Ascending aorta (tissue), 2 donors: ENCODE measurements around the gene ABLIM3. TPM values are rescaled to one million over a fixed set of nuclear protein-coding genes. Genes with fewer than 3 reads are reported as not detected.

Experiments used
- DNase-seq, 2 donors: peaks; one replicate each; pipeline ENCODE4 v3.0.0-alpha.2; 2019; ENCODE audit warnings: low spot score in 2 of 2
- H3K27ac ChIP-seq, 2 donors: fragments of 200-600 bp; sonication (generic); one replicate each; pipeline ENCODE4 v1.5.1; 2016 to 2017; ENCODE audit warnings: mild to moderate bottlenecking in 1 of 2
- H3K27me3 ChIP-seq: fragments of 200-600 bp; sonication (generic); one replicate; pipeline ENCODE4 v1.5.1; 2017
- H3K36me3 ChIP-seq, 2 donors: fragments of 200-600 bp; sonication (generic); one replicate each; pipeline ENCODE4 v1.5.1; 2016
- H3K4me1 ChIP-seq, 2 donors: fragments of 200-600 bp; sonication (generic); one replicate each; pipeline ENCODE4 v1.5.1; 2016 to 2017; ENCODE audit warnings: mild to moderate bottlenecking in 1 of 2
- H3K4me3 ChIP-seq, 2 donors: fragments of 200-600 bp; sonication (generic); one replicate each; pipeline ENCODE4 v1.5.1; 2016 to 2017; ENCODE audit warnings: mild to moderate bottlenecking in 1 of 2
- H3K9me3 ChIP-seq, 2 donors: fragments of 200-600 bp; sonication (generic); one replicate each; pipeline ENCODE4 v1.5.1; 2016
- intact Hi-C: fragments of 100-400 bp; cut with DNase I; formaldehyde crosslinking; loops from one replicate; pipeline ENCODE4 v1.15.1; 2023
- total RNA-seq: library from RNA; depleted of rRNA; stranded (reverse); fragments of >200 nt; gene quantifications from one replicate; pipeline ENCODE4 v1.1.0, GENCODE V29; 2016
- TF ChIP-seq, protein P1 (sequence below), 3 experiments: fragments of 200-600 bp in 2 of 3; fragments of 450-650 bp in 1 of 3; sonication (generic) in 2 of 3; IDR thresholded peaks; one replicate each; pipeline ENCODE4 v1.5.1; 2016 to 2019; ENCODE audit warnings: antibody characterized with exemption in 3 of 3, mild to moderate bottlenecking in 1 of 3, moderate library complexity in 1 of 3

ABLIM3 gene
- total RNA-seq, 1 donor from 2014 or later, result 25.8 TPM

DNA sequence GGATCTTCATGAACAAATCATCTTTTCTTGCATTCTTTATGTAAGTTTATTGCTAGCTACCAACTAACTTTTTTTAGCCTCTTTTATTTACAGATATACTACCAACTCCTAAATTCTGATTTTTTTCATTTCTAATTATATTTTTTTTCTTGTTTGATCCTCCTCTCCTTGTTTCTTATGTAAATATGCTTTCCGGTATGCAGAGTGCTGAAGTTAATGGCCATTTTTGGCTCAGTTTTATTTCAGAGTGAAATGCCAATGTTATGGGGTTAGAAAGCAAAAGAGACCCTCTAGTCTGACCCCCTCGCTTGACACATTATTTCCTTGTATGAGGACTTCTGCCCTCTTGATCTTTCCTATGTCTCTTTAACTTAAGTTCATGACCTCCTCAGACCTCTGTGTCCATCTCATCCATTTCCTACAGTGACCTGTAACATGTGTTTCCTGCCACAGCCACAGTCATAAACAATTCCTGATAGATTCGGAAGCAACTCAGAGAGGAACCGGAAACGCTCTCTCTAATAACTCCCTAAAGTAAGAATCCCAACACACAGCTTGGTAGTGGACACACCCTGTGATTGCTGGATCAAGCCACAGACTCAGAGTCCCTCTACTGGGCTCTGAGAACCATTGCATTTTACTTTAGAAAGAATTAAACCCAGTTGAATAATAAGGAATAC is 87.5 kb downstream of the ABLIM3 start:
- H3K9me3 ChIP-seq, result no peaks in the 10 kb centered on the region
- H3K36me3 ChIP-seq, result peaks cover 6 to 7% of the 10 kb centered on the region in 2 donors
- DNase-seq, result peak in 1 of 2 donors; percentile 74
- H3K4me1 ChIP-seq, result peaks cover 8 to 14% of the 10 kb centered on the region in 2 donors
- TF ChIP-seq, protein P1, sequence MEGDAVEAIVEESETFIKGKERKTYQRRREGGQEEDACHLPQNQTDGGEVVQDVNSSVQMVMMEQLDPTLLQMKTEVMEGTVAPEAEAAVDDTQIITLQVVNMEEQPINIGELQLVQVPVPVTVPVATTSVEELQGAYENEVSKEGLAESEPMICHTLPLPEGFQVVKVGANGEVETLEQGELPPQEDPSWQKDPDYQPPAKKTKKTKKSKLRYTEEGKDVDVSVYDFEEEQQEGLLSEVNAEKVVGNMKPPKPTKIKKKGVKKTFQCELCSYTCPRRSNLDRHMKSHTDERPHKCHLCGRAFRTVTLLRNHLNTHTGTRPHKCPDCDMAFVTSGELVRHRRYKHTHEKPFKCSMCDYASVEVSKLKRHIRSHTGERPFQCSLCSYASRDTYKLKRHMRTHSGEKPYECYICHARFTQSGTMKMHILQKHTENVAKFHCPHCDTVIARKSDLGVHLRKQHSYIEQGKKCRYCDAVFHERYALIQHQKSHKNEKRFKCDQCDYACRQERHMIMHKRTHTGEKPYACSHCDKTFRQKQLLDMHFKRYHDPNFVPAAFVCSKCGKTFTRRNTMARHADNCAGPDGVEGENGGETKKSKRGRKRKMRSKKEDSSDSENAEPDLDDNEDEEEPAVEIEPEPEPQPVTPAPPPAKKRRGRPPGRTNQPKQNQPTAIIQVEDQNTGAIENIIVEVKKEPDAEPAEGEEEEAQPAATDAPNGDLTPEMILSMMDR (IDR thresholded peaks at IDR 0.05), result peak; percentile 55 to 82 (median 72)
- H3K4me3 ChIP-seq, result no peak overlapping the region
- intact Hi-C loops, result loop anchor here (1.0 to 5.0 kb wide), 2 partner anchors 87 to 496 kb away; partner anchors contain the start of gene ABLIM3
- peak overlapping the region in 1 of 2 donors; percentile 17 for H3K27ac ChIP-seq
- H3K27me3 ChIP-seq, result no peaks in the 10 kb centered on the region

DNA sequence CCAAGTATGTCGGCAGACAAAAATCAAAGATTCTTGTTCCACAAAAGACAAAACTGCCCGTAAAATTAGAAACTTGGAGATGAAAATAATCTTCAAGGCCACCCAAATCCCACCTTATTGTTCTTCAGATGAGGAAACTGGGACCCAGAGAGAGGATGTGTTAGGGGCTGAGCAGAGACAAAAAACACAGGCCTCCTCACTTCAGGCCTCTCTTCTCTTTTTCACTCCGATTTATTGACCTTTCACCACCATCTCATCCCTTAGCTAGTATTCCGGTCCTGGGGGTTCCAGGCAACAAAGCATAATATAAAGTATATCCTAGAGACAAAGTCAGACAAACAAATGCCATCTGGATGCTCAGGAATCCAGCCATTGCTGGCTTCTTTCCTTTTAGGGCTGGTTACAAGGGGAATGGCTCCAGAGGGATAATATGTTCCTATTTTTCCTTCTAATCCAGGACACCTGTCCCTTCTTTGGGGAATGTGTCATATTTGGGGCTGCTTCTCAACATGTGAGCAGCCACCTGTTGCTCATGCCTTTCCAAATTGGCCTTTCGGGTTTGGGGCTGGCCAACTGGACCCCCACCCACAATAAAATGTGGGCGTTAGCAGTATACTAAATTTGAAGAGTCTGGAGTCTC is 88.1 kb downstream of the ABLIM3 start:
- no peaks in the 10 kb centered on the region for H3K9me3 ChIP-seq
- H3K27ac ChIP-seq, result no peak overlapping the region
- no peak overlapping the region for H3K4me3 ChIP-seq
- TF ChIP-seq, protein P1 (IDR thresholded peaks at IDR 0.05), result no peak
- no peaks in the 10 kb centered on the region for H3K27me3 ChIP-seq
- peaks cover 8 to 14% of the 10 kb centered on the region in 2 donors for H3K4me1 ChIP-seq
- no peak for DNase-seq
- H3K36me3 ChIP-seq, result peaks cover 10% of the 10 kb centered on the region in 2 donors
- intact Hi-C loops, result loop anchor here (1.0 to 5.0 kb wide), 2 partner anchors 88 to 497 kb away; partner anchors contain the start of gene ABLIM3

DNA sequence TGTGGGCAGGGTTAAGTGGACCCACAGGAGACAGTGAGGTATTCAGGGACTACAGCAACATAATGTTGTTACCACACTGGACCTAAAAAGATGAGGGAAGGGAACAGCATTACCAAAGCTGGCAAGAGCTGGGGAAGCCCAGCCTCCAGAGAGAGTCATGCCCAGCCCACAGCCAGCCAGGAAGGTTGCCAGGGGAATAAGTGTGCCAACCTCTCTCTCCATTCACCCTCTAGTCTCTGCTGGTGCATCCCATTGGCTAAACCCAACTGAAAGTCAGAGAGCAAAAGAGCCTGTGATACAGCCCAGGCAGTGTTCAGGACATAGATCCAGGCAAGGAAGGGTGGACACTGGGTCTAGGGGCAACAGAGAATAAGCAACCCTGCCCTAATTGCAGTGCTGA is 94.5 kb downstream of the ABLIM3 start:
- intact Hi-C loops, result no loop called here
- Histone ChIP-seq H3K27ac (no peak overlapping the region), H3K27me3 (no peaks in the 10 kb centered on the region), H3K4me3 (no peak overlapping the region), H3K4me1 (no peaks in the 10 kb centered on the region), H3K36me3 (peaks cover 12 to 27% of the 10 kb centered on the region in 2 donors), H3K9me3 (no peaks in the 10 kb centered on the region)
- TF ChIP-seq, protein P1 (IDR thresholded peaks at IDR 0.05), result no peak
- DNase-seq, result no peak

DNA sequence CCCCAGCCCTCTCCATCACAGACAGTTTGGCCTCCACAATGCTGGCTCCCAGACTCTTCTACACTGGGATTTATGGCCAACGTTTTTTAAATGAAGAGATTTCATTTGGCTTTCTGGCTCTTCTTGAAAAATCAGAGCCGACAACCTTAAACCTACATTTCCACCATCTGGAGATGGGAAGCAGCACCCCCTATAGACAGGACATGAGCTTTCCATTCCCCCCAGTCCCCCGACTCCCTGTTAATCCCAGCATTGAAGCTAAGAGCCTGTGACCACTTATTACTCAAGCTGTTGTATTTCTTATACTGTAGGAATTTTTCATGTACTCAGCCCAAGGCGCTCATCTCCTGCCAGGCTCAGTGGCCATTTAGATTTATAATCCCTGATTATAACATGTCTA is 96.4 kb downstream of the ABLIM3 start:
- H3K36me3 ChIP-seq, result peaks cover 14 to 41% of the 10 kb centered on the region in 2 donors
- intact Hi-C loops, result no loop called here
- TF ChIP-seq, protein P1 (IDR thresholded peaks at IDR 0.05), result no peak

DNA sequence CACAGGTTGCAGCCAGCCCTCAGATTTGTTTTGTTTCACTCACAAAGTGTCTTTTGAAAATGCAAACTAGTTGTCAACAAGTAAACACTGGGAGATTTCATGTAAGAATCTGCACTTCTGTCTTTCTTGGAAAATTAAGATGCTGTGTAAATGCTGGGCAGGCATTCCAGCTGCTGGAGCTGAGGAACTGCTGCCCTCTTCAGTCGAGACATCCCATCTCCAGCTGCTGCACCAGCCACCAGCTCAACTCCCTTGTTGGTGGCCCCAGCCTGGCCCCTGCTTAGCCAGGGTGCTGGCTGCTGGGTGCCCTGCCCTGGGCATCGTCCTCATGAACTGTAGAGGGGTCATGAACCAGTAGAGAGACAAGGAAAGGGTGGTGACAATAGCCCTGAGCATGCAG is 97.2 kb downstream of the ABLIM3 start:
- peaks cover 8 to 37% of the 10 kb centered on the region in 2 donors for H3K36me3 ChIP-seq
- intact Hi-C loops, result no loop called here
- no peak for DNase-seq

More for the DNA sequence above, 96.4 kb downstream of the ABLIM3 start:
- H3K27me3 ChIP-seq, result no peaks in the 10 kb centered on the region
- no peak for DNase-seq
- H3K4me1 ChIP-seq, result no peaks in the 10 kb centered on the region
- H3K4me3 ChIP-seq, result no peak overlapping the region
- no peak overlapping the region for H3K27ac ChIP-seq
- H3K9me3 ChIP-seq, result no peaks in the 10 kb centered on the region

More for the DNA sequence above, 97.2 kb downstream of the ABLIM3 start:
- H3K27ac ChIP-seq, result no peak overlapping the region
- no peaks in the 10 kb centered on the region for H3K27me3 ChIP-seq
- TF ChIP-seq, protein P1 (IDR thresholded peaks at IDR 0.05), result no peak
- no peaks in the 10 kb centered on the region for H3K4me1 ChIP-seq
- H3K4me3 ChIP-seq, result no peak overlapping the region
- H3K9me3 ChIP-seq, result no peaks in the 10 kb centered on the region
